Putamen (tissue), 1 donor: ENCODE data around the gene TLCD3B.
"Not testable (repeated sequence)": the region's sequence is repeated elsewhere in the genome, so short reads cannot be mapped to it uniquely, and the experiment has no call there.

Experiments used
- DNase-seq: peaks from one replicate; pipeline ENCODE4 v3.0.0-alpha.2; 2016; ENCODE audit warnings: low spot score

Gene TLCD3B

DNA sequence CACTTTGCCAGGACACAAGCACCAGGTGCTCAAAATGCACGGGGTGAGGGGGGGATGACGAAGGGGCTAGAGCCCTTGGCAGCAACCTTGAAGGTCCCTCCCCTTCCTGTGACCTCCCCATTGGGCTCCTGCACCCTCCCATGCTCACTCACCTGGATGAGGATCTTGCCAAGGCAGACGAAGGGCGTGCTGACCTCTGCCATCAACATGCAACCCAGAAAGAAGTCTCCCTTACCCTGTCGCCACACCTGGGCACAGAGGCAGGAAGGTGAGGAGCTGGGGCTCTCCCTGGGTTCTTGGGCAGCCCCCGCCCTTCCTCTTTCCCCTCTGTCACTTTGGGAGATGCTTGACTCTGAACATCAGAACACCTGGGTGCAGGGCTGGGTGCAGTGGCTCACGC, 5.5 kb downstream of the TLCD3B start:
- DNase-seq, result no peak

DNA sequence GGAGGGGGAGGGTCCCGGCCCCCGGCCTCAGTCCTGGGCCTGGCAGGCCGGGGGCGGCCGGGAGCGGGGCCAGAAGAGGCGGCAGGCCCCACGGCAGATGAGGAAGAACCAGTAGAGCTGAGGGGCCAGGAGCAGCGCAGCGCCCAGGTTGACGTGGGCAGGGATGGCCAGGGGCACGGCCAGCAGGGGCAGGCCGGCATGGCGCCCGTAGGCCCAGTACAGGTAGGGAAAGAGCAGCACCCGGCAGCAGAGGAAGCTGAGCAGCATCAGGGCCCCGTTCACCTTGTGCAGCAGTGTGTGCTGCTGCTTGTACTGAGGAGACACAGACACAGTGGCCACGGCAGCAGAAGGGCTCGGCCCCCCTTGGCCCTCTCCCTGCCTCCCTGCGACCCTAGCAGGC, 5.9 kb downstream of the TLCD3B start:
- DNase-seq, result no peak

DNA sequence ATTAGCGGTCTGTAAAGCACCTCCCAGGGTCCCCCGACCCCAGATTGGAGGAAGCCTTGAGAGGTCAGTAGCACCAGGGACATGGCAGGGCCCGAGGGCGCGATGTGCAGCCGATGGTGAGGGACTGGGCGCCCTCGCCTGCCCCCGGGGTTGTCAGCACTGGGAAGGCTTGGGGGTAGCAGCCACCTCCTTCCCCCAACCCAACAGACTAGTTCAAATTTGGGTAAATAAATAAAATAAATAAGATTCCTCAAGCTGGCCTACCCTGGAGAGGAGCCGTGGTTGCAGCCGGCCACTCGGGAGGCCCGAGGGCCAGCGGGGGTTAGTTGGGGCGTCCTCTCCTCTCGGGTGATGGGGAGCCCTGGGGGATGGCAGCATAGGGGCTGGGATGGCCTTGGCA, 6.6 kb downstream of the TLCD3B start:
- DNase-seq, result no peak

DNA sequence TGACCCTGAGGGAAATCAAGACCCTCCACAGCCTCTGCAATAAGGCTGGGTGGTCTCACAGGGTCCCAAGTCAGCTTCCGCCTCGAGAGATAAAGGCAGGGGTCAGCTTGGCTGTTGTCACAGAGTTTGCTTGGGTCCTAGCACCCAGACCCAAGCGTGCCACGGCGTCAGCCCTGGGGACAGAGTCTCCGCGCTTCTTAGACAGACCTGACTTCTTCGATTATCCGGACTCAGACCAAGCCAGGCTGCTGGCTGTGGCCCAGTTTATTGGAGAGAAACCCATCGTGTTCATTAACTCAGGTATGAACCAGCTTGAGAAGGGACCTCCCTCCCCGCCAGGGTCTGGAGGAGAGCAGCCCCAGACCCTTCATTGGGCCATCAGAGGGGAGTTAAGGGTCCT, 7.5 kb downstream of the TLCD3B start:
- no peak for DNase-seq

DNA sequence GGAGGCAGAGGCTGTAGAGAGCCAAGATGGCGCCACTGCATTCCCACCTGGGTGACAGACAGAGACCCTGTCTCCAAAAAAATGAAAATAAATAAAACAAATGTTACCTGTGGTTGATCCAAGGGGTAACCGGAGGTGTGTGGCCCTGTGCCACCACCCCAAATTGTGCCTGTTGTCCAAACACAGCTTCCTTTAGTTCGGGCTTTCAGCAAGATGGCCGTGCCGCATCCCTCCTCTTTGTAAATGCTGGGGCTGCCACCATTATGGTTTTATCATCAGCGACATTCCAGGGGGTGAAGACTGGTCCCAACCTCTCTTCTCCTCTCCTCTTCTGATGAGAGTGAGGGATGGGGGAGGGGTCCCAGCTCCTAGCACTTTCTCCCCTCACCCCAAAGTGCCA, 8.2 kb downstream of the TLCD3B start, which contains the start of gene C16orf92:
TSS of gene C16orf92 (plus strand) at position 312 of the 400 bp plus-strand sequence. CDS start 143 bp downstream, outside the sequence.
- DNase-seq, result no peak

DNA sequence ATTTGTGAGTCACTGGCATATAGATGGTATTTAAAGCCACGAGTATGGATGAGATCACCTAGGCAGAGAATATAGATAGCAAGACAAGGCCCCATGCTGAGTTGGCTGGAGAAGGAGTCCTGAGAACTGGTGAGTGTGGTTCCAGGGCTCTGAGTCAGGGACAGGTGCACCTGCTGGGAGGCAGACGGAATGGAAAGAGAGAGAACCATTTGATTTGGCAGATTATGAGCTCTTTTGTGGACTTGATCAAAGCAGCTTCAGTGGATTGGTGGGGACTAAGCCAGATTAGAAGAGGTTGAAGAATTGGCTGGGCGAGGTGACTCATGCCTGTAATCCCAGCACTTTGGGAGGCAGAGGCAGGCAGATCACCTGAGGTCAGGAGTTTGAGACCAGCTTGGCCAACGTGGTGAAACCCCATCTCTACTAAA, 12.3 kb downstream of the TLCD3B start:
- no peak for DNase-seq

DNA sequence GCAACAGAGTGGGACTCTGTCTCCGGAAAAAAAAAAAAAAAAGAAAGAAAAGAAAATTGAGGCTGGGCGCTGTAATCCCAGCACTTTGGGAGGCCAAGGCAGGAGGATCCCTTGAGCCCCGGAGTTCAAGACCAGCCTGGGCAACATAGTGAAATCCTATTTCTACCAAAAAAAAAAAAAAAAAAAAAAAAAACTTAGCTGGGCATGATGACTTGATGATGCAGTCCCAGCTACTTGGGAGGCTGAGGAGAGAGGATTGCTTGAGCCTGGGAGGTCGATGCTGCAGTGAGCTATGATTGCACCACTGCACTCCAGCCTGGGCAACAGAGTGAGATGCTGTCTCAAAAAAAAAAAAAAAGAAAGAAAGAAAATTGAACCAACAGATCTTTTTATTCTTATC, 13.1 kb downstream of the TLCD3B start:
- DNase-seq, result not testable (repeated sequence)

DNA sequence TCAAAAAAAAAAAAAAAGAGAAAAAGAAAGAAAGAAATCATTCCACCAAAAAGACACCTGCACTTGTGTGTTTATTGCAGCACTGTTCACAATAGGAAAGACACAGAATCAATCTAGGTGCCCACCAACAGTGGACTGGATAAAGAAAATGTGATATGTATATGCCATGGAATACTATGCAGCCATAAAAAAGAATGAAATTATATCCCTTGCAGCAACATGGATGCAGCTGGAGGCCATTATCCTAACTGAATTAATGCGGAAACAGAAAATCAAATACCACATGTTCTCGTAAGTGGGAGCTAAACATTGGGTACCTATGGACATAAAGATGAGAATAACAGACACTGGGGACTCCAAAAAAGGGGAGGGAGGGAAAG, 13.8 kb downstream of the TLCD3B start:
- DNase-seq, result no peak

DNA sequence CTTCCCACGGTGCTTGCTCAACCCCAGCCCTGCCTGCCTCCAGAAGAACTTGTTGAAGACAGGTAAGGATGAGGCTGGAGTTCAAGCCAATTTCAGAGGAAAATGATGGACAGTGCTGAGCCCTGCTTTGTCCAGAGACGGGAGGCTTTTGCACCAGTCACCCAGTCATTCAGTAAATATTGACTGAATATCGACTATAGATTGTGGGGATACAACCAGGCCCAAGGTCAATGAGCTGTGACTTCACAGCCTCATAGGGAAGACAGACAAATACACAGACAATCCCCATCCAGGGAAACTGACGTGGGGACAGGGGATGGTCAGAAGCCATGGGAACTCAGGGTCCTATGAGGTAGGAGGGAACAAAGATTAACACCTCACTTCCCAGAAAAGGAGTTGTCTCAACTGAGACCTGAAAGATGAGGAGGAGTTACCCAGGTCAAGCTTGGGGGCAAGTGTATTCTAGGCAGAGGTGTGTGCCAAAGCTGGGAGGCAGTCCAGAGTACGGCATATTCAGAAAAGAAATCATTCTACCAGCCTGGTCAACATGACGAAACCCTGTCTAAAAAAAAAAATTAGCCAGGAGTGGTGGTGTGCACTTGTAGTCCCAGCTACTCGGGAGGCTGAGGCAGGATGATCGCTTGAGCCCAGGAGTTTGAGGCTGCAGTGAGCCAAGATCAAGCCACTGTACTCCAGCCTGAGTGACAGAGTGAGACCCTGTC, 14.4 kb downstream of the TLCD3B start:
- no peak for DNase-seq

DNA sequence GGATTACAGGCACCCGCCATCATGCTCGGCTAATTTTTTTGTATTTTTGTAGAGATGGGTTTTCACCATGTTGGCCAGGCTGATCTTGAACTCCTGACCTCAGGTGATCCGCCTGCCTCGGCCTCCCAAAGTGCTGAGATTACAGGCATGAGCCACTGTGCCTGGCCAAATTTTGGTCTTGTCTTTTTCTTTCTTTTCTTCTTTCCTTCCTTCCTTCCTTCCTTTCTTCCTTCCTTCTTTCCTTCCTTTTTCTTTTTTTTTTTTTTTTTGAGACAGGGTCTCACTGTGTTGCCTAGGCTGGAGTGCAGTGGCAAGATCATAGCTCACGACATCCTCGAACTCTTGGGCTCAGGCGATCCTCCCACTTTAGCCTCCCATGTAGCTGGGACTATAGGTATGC, 15.6 kb downstream of the TLCD3B start:
- not testable (repeated sequence) for DNase-seq

DNA sequence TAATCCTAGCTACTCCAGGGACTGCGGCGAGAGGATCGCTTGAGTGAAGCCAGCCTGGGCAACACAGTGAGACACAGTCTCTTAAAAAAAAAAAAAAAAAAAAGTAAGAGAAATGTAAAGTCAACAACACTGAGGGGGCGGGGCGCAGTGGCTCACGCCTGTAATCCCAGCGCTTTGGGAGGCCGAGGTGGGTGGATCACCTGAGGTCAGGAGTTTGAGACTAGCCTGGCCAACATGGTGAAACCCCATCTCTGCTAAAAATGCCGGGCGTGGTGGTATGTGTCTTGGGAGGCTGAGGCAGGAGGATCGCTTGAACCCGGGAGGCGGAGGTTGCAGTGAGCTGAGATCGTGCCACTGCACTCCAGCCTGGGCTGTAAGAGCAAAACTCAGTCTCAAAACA, 18.5 kb downstream of the TLCD3B start:
- not testable (repeated sequence) for DNase-seq

DNA sequence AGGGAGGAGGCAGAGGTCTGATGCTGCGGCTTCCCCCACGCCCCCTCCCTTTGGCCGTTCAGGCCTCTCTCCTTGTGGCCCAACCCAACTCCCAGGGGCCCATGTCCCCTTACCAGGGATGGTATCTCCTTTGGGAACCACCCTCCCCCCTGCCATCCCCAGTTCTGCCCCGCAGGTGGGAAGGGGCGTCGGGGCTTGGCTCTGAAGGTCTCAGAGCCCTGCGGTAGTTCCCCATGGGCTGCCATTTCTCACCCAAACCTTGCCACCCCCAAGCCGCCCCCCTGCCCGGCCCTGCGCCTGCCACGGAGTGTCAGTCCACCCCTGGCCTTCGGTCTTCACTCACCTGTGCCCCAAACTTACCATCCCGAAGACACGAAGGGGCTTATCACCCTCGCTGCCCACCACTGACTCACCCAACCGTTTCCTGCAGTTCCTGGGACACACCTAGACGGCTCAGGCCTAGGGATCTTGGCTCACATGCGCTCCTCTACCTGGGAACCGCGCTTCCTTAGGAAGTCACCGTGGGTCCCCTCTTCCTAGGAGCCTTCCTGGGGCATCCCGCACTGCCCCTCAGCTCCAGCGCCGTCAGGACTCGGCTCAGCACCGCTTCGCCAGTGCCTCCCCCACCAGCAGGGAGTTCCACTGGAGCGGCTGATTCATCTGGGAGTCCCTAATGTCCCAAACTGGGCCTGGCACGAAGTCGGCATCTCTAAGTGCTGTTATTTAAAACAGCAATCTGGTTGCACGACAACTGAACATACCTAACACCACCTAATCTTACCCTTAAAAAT, 19.2 kb downstream of the TLCD3B start:
- no peak for DNase-seq

DNA sequence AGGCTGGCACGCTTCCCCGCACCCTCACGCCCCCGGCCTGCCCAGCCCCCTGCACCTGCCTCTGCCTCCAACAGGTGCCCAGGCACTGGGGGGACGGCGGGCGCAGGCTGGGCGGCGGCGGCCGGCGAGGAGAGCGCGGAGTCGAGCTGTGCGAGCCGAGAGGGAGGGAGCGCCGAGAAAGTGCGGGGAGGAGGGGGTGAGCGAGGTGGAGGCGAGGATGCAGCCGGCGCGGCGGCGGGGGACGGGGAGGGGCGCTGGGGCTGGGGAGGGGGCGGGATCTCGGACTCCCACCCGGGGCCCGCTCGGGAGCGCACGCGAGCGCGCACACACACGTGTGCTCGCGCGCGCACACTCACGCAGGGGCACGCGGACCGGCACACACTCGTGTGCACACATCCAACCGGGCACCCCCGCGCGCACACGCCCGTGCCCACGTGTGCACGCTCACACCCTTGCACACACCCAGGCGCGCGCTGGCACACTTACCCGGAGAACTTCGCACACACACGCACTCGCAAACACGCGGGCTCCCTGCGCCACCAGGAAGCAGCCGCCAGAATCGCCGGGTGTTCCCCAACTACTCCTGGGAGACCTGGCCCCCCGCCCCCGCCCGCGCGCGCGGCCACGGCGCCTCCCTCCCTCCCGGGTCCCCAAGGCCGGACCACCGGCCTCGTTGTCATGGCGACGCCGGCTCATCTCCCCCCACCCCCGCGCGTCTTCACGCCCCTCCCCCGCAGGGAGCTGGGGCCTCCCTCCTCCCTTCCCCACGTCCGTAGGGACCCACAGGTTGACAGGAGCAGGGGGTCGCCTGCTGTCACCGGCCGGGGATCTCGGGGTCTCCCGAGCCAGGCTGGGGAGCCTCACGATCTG, 20.0 kb downstream of the TLCD3B start, which contains the start of gene DOC2A:
TSS of gene DOC2A (minus strand) at position 184 of the 870 bp plus-strand sequence. CDS start 805 bp downstream, outside the sequence.
- DNase-seq, result no peak

DNA sequence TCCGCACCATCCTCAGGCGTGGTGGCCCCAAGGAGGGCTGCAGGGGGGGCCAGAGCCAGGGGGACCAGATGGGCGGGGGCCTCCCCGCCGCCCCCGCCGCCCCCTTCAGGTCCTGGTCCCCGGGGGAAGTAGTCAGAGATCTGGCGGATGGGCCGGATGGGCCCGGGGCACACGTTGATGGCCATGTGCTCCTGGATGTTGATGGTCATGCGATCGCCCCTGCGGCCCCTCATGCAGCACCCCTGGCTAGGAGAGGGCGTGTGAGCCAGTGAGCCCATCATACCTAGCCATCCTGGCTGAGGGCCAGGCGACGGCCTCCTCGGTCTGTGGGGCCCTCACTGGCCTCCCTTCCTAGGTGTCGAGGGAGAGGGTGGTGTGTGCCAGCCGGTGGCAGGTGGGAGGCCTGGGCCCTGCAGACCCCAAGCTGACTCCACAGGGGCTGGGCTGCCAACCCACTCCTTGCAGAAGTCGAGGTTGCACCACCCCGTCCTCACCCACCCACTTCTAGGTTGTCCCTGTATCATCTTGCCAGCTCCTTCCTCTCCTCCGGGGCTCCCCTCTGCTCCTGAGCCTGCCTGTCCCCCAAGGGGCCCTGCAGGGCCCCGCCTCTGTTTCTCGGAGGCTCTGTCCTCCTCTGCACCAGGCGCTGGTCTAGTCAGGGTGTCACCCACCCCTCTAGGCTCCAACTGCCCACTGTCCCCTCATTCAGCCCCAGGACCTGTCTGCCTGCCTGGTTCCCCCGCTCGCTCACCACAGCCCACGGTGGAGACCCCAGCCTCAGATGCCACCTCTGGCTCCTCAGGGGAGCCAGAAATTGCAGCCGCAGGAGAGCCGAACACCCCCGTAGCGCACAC, 20.9 kb downstream of the TLCD3B start:
- DNase-seq, result no peak

DNA sequence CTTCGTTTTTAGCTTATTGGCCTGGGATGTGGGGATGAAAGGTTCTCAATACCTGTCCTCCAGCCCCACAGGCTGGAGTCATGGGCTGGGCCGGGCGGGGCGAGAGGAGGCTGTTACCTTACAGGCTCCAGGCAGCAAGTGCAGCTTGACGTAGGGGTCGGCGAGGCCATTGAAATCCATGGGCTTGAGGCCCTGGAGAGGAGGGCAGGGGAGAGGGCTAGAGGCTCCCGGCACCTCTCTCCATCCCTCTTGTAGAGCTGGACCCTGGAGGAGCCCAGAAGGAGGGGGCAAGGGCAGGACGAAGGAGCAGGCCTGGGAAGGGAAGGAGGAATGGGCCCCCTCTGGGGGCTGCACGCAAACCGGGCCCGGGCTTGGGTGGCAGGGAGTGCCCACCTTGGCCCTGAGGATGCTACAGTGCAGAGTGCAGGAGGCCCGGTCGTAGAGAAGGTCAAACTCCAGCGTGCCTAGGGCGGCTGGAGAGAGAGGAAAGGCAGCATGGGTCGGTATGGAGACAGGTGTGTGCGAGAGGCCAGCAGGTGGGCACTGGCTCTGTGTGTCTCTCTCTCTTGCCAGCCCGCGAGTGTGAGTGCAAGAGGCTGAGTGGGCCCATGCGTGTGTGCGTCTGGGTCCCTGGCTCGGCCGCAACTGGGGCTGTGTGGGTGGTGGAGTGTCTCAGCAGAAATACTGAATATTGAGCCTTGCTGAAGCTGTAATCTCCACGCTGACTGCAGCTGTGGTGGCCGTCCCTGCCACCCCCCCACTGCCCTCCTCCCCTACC, 21.8 kb downstream of the TLCD3B start:
- no peak for DNase-seq

DNA sequence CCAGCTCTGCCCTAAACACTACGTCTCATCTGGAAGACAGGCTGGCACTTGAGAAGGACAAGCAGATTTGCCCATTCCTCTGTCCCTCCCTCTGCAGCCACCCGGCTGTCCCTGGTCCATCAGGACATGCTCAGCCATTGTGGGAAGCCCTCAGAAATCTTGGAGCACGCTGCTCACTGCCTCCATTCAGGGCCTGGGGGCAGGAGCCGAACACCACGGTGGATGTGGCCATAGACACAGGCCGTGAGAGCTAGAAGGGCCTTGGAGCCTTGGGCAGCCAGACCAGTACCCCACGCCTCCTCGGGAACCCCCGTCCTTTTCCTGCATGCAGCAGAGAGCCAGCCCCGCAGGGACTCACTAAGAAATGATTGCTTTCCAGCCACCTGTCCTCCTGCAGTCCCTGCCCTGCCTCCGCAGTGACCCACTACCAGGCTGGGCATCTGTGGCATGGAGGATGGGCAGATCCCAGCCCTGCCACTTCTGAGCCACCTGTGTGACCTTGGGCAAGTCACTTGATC, 23.6 kb downstream of the TLCD3B start:
- no peak for DNase-seq

DNA sequence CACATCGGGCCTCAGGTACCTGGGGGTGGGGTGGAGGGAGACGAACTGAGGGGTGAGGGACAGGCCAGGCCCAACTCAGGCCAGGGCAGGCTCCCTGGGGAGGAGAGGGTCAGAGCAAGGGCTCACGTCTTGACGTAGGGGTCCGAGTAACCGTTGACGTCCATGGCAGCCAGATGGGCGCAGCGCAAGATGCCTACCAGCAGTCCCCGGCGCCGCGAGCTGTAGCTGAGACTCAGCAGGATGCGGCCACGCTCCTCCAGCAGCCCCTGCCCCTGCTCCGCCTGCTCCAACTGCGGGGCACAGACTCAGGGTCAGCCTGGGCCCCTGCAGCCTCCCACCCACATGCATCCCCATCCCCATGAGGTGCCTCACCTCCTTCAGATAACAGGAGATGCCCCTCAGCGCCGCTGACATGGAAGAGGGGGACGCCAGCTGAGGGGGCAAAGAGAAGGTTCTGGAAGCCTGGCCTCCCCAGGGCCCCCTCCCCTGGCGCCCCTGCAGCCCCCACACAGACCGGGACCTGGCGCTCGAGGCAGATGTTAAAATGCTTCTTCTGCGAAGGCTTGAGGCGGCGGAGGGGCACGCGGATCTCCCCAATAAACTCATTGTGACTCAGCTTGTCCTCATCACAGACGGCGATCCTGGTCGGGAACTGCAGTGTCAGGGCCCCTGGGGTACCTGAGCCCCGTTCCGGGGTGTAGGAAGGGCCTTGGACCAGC, 24.3 kb downstream of the TLCD3B start:
- no peak for DNase-seq

DNA sequence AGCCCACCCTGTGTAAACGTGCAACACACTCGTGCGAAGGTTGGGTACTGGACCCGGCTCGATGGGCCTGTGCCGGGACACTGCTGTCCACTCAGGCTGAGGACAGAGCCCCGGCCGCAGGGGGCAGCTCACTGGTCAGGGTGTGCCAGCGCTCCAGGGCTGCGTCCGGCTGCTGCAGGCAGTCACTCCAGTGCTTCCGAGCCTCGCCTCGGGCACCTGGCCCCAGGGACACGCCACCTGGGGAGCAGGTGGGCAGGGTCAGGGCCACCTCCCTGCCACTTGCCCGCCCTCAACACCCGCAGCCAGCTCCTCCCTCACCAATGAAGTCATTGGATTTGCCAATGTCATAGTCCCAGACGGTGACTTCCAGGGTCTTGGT, 25.0 kb downstream of the TLCD3B start:
- DNase-seq, result no peak

DNA sequence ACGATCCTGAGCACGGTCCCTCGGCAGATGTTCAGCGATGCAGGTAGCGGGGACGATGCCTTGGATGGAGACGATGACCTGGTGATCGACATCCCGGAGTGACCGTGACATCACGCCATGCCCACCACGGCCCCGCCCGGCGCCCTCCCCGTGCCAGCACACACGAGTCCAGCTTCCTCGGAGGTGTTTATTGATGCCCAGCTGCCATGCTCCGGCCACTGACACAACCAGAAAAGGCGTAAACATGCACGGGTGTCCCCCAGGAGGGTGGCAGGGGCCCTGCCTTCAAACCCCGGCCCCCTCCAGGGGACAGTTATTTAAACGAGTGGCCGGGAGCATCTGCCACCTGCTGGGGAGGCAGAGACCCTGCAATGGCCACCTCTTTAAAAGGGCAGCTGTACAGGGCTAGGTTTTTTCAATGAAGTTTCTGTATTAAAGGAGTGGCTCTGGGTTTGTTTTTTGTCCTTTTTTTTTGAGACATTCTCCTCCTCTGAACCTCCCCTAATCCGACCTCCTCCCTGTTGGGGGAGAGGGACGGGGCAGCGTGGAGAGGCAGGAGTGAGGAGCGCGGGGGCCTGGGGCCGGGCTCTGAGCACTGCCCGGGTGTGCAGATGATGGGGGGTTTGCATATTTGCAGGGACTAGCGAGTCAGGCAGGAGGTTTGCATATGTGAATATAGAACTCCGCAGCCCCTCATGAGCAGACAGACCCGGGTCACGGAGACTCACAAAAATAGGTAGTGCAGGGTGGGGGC, 25.6 kb downstream of the TLCD3B start:
- DNase-seq, result no peak
